Activated CD4-positive, alpha-beta T cell treated with anti-CD3 and anti-CD28 coated beads for 48 hours (primary cell): Measurements from ENCODE around the gene PSRC1.
A peak's percentile ranks its signal among the peaks of the same experiment; 100 is the strongest.

Source experiments
- DNase-seq: peaks from one replicate; pipeline ENCODE4 v3.0.0-alpha.2; 2020

The PSRC1 gene

DNA sequence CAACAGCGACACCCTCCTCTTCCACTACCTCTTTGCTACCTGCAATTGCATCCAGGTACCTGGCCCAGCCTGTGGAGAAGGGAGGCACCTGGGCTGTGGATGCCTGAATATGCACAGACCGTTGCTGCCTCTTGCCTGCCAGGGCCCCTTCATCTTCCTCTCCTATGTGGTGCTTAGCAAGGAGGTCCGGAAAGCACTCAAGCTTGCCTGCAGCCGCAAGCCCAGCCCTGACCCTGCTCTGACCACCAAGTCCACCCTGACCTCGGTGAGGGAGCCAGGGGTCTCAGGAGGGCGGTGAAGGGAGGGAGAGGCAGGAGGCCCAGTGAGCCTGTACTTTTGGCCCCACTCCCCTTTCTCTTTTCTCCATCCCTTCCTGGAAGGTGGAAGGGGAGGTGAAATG lies 11.5 kb downstream of the PSRC1 start:
- DNase-seq = no peak

DNA sequence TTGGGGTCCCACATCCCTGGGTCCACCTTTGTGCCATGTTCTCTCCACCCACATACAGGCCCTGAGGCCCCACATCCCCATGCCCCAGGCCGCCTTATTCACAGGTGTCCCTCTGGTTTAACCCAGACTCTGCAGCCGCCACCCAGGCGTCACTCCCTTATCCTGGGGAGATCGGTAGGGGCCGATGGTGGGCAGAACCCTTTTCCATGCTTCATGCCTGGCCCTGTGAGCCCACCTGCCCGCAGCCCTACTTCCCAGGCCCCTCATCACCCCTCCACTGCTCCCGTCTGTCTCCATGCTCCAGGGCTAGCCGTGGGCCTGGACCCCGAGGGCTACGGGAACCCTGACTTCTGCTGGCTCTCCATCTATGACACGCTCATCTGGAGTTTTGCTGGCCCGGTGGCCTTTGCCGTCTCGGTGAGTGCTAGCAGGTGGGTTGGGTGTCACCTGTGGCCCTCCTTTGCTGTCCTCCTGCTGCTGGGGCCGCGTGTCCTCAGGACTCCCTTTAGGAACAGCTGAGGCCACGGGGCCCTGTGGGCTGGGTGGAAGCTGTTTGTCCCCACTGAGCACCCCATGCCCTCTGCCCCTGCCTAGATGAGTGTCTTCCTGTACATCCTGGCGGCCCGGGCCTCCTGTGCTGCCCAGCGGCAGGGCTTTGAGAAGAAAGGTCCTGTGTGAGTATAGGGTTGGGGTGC lies 12.2 kb downstream of the PSRC1 start:
- DNase-seq = no peak

DNA sequence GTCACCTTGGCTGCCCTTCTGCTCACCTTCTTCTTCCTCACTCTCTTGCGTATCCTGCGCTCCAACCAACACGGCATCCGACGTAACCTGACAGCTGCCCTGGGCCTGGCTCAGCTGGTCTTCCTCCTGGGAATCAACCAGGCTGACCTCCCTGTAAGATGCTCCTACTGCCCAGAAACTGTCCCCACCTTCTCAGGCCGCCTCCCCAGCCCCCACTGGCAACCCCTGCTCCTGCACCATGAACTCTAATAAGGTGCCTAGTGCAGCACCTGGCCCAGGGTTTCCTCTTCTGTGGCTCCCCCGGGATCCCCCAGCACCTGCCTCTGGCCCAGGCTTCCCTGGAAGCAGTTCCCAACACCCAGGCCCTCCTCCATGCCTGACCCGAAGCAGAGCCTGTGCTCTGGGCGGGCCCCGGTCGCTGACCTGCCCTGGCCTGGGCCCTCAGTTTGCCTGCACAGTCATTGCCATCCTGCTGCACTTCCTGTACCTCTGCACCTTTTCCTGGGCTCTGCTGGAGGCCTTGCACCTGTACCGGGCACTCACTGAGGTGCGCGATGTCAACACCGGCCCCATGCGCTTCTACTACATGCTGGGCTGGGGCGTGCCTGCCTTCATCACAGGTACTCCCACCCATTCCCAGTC lies 12.8 kb downstream of the PSRC1 start:
- no peak for DNase-seq

DNA sequence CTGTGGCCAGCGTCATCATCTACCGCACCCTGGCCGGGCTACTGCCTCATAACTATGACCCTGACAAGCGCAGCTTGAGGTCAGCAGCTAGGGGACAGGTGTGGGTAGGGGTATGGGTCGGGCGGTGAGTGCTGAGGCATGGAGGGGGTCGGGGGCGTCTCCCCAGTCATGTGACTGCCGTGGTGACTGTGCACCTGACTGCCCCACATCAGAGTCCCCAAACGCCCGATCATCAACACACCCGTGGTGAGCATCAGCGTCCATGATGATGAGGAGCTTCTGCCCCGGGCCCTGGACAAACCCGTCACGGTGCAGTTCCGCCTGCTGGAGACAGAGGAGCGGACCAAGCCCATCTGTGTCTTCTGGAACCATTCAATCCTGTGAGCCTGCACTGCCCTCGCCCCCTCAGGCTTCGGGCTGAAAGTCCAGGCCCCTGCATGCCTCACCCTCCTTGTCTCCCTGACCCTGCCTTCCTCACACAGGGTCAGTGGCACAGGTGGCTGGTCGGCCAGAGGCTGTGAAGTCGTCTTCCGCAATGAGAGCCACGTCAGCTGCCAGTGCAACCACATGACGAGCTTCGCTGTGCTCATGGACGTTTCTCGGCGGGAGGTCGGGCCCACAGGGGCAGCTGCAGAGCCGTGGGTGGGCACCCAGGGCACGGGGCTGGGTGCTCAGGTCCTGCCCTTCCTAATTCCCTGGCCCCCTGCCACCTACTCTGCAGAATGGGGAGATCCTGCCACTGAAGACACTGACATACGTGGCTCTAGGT lies 13.5 kb downstream of the PSRC1 start:
- no peak for DNase-seq

DNA sequence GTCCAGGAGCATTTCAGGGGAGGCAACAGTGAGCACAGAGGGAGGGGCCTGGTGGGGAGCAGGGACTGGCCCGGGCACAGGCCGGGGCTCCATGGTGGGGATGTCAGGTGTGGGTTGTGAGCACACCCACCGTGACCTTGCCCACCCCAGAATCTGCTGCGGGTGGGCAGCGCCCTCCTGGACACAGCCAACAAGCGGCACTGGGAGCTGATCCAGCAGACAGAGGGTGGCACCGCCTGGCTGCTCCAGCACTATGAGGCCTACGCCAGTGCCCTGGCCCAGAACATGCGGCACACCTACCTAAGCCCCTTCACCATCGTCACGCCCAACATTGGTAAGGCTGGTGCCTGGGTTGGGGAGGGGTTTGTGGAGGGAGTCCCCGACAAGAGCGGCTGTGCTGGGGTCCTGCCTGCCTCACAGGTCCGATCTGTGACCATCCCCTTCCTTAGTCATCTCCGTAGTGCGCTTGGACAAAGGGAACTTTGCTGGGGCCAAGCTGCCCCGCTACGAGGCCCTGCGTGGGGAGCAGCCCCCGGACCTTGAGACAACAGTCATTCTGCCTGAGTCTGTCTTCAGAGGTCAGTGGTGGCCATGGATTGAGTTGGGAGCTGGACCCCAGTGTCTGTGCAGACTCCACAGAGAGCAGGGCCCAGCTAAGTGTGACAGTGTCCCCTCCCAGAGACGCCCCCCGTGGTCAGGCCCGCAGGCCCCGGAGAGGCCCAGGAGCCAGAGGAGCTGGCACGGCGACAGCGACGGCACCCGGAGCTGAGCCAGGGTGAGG lies 14.3 kb downstream of the PSRC1 start:
- DNase-seq = no peak

DNA sequence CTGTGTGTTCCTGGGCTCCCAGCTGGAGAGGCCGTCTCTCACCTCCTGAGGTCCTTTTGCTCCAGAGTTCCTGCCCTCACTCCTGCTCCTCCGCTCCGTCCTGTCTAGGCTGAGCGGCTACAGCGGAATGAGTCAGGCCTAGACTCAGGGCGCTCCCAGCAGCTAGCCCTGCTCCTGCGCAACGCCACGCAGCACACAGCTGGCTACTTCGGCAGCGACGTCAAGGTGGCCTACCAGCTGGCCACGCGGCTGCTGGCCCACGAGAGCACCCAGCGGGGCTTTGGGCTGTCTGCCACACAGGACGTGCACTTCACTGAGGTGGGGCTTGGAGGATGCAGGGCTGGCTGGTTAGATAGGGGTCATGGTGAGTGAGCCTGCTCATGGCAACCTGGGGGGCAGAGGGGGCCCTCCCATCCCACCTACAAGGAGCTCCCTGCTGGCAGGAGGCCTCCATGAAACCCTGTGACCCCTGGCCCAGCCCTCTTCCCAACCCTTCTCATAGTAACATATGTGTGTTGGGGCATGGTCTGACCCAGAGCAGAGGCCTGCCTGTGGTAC lies 15.1 kb downstream of the PSRC1 start:
- no peak for DNase-seq

DNA sequence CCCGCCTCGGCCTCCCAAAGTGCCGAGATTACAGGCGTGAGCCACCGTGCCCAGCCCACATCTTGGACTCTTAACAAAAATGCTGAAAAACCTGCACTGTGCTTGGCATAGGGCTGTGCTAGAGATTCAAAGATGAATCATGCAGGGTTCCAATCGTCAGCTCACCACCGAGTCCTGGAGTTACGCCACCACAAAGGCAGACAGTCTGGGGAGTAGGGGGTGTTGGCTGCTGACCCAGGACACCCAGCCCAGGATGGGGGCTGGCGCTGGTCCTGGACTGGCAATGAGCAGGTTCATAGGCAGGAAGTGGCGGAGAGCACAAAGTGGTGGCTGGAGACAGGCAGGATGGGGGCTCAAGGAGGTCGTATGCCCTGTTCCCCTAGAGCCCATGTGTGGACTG lies 16.0 kb downstream of the PSRC1 start:
- no peak for DNase-seq

DNA sequence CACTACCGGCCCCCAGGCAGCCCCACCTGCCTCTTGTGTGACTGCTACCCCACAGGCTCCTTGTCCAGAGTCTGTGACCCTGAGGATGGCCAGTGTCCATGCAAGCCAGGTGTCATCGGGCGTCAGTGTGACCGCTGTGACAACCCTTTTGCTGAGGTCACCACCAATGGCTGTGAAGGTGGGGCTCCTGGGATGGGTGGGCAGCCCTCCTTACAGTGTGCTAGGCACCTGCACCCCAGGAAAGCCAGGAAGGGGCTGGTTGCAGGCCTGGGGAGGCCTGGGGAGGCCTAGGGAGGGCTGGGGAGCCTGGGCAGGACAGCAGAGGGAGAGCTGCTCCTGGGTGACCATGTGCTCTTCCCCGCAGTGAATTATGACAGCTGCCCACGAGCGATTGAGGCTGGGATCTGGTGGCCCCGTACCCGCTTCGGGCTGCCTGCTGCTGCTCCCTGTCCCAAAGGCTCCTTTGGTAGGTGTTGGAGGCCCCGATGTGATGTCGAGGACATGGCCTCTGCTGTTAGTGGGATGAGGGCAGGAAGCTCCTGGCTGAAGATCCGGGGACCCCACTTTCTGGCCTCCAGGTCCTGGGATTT lies 17.1 kb downstream of the PSRC1 start:
- DNase-seq = no peak

DNA sequence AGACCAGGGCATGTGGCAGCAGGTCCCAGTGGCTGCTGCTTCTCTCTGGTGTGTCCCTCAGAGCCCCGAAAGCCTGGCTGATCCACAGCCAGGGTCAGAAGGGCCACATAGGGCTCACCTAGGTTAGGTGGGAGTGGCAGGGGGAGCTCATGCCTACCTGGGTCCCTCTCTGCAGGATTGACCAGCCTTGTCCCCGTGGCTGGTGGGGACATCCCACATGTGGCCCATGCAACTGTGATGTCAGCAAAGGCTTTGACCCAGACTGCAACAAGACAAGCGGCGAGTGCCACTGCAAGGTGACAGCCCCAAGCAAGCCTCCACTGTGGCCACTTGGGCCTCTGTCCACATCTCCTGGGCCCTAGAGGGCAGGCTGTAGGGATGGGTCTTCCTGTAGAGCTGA lies 17.9 kb downstream of the PSRC1 start:
- no peak for DNase-seq

DNA sequence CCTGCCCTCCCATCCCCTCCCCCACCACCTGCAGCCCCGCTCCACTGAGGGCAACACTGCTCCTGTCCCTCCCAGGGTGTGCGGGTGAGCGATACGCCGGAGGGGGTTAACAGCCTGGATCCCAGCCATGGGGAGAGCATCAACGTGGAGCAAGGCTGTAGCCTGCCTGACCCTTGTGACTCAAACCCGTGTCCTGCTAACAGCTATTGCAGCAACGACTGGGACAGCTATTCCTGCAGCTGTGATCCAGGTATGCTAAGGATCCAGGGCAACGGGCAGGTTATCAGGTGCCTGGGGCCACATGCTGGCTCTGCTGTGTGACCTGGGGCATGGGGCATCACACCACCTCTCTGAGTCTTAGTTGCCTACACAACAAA lies 18.6 kb downstream of the PSRC1 start:
- DNase-seq = no peak

DNA sequence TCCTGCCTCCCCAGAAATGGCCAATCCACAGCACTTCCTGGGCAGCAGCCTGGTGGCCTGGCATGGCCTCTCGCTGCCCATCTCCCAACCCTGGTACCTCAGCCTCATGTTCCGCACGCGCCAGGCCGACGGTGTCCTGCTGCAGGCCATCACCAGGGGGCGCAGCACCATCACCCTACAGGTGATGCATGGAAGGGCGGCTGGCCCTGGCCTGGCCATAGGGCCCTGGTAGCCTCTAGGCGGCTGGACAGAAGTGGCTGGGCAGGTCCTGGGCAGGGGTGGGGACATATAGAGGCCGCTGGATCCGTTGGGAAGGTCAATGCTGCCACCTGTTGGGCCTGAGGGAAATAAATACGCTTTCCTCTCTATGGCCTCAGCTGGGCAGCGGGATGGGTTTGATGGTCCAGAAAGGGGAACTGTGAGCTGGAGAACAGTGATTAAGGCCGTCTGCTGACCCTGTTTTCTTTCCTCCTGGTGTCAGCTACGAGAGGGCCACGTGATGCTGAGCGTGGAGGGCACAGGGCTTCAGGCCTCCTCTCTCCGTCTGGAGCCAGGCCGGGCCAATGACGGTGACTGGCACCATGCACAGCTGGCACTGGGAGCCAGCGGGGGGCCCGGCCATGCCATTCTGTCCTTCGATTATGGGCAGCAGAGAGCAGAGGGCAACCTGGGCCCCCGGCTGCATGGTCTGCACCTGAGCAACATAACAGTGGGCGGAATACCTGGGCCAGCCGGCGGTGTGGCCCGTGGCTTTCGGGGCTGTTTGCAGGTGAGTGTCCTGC lies 19.2 kb downstream of the PSRC1 start:
- peak; percentile 91 for DNase-seq

DNA sequence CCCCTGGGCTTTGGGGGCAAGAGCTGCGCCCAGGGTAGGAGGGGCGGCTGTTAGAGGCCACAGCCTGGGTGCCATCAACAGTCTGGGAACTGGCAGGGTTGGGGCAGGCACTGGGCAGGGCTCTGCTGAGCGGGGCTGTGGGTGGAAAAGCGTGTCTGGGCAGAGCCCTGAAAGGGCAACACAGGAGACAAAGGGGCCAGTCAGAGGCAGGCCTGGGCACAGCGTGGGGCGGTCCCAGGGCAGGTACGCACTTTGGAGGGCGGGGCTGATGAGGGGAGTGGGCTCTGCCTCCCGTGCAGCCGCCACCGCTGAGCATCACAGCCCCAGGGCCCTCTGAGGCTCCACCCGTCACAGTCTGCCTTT lies 19.7 kb downstream of the PSRC1 start:
- no peak for DNase-seq

DNA sequence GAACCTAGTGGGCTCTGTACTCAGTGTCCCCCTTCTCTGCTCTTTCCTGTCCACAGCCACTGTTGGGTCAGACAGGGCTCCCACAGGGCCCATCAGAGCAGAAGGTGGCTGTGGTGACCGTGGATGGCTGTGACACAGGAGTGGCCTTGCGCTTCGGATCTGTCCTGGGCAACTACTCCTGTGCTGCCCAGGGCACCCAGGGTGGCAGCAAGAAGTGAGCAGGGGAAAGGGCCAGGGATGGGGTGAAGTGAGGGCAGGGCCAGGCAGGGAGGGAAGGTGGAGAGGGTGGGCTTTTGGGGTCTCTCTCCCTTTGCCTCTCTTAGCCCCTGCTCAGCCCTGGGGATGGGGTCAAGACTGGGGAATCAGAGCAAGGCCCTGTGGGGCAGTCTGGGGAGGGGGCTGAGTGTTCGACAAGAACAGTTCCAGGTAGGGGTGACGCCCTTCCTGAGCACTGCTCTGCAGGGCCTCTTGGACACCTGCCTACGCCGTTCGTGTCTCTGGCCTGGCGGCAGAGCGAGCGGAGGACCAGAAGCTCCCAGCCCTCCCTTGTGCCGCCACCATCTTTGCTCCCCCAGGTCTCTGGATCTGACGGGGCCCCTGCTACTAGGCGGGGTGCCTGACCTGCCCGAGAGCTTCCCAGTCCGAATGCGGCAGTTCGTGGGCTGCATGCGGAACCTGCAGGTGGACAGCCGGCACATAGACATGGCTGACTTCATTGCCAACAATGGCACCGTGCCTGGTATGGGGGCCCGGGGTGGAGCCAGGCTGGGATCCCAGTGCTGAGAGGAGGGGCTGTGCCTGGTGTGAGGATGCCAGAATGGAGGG lies 20.5 kb downstream of the PSRC1 start:
- no peak for DNase-seq

DNA sequence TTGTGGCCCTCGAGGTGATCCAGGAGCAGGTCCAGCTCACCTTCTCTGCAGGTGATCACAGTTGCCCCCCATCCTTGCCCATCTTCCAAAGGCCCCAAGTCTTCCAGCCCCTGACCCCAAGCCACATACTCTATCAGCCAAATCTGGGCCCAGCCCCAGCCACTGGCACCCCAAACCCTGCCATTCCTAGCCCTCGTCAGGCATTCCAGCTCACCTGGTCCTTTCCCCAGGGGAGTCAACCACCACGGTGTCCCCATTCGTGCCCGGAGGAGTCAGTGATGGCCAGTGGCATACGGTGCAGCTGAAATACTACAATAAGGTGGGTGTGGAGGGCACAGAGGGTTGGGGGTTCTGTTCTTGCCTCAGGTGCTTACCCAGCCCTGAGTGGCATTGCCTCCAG lies 21.4 kb downstream of the PSRC1 start:
- no peak for DNase-seq

DNA sequence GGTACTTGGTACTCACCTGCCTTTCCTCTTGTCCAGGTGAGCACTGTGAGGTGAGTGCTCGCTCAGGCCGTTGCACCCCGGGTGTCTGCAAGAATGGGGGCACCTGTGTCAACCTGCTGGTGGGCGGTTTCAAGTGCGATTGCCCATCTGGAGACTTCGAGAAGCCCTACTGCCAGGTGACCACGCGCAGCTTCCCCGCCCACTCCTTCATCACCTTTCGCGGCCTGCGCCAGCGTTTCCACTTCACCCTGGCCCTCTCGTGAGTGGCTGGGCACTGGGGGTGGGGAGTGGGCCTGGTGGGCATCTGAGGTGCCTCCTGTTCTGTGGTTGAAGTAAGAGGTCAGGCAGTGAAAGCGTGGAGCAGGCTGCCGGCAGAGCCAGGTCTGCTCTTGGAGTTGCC lies 21.9 kb downstream of the PSRC1 start:
- DNase-seq = no peak

DNA sequence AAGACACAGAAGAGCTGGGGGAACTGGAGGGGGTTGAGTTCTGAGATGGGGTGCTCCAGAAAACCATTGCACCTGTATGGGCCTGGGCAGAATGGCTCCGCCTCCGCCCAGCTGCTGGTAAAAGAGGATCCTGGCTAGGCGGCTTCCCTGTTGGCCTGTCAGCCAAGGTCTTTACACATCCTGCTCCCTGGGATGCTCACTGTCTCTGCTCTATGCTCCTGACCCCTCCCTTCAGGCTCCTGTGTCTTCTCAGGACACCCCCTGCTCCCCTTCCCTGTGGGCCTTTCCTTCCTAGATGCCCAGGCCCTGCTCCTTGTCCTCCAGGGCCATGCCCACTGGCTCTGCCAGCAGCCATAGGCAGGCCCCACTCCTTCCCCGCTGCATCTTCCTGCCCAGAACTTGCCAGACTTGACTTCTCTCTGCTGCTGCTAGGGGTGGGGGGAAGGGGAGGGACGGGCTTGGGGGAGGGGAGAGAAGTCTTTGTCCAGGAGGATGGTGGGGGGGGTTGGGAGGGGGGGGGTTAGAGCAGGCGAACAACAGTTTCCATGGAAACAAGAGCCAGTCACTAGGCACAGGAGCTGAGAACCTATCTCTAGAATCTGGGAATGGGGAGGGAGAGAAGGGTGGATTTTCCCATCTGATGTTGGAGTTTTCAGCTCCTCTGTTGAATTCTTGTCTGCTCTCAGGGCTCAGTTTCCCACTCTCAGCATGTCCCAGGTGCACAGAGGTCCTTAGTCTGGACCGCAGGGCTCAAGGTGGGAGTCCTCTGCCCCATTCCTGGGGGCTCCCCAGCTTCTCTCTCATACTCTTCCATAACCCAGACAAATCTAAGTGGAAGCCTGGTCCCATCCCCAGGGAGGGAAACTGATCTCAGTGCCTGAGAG lies 23.0 kb downstream of the PSRC1 start:
- DNase-seq = no peak

DNA sequence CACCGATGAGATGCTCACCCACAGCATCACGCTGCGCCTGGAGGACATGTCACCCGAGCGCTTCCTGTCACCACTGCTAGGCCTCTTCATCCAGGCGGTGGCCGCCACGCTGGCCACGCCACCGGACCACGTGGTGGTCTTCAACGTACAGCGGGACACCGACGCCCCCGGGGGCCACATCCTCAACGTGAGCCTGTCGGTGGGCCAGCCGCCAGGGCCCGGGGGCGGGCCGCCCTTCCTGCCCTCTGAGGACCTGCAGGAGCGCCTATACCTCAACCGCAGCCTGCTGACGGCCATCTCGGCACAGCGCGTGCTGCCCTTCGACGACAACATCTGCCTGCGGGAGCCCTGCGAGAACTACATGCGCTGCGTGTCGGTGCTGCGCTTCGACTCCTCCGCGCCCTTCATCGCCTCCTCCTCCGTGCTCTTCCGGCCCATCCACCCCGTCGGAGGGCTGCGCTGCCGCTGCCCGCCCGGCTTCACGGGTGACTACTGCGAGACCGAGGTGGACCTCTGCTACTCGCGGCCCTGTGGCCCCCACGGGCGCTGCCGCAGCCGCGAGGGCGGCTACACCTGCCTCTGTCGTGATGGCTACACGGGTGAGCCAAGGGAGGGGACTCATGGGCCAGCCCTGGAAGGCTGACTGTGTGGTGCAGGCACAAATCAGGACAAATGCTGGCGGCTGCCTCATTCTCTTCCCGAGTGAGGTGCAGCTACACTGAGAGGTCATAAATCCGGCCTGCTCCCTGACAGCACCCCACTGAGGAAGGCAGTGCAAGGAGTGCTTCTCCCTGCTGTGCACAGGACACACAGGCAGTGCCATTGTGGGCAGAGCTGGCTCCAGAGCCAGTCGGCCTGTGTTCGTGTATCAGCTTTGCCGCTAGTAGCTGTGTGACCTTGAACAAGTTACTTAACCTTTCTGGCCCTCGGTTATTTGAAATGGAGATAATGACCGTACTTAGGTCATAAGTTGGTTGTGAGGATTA lies 24.2 kb downstream of the PSRC1 start:
- no peak for DNase-seq

DNA sequence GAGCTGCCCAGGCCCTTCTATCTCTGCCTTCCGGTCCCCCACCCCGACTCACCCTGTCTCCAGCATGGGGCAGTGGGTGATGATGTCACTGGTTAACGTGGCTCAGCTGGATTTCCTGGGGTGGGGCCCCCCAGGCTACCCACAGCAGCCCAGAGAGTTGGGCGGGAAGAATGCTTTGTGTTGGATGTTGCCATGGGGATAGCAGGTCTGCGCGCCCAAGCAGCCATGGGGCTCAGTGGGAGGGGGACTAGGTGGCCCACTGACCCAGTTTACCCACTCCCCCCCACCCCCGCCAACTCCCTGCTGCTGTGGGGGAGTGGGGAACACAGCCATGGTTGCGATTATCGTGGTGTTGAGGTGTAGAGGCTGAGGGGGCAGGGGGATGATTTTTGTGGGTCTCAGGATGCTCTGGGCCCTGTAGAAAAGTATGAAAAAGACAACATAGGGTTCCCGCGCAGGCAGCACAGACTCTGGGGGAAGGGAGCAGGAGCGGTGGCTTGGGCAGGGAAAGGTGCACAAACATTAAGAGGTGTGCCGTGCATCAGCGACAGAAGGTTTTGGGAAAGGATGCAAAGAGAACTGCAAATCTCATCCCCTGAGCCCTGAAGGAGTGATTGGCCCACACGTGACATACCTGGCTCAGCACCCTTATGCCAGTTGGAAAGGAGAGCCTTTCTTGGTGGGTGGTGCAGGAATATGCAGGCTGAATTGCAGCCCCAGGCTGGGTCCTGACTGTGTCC lies 25.1 kb downstream of the PSRC1 start:
- no peak for DNase-seq
